SK-N-SH (cell line): Measurements from ENCODE around the gene FOXRED1. TPM values are rescaled to one million over a fixed set of nuclear protein-coding genes. Genes with fewer than 3 reads are reported as not detected.

Experiments
- CHD2 ChIP-seq: fragments of 150-350 bp; IDR thresholded peaks from 2 replicates; pipeline ENCODE4 v1.6.1; 2018; ENCODE audit warnings: low read length; ENCODE audit not compliant: partially characterized antibody
- ELF1 ChIP-seq: IDR thresholded peaks from 2 replicates; pipeline ENCODE4 v1.4.0; 2012
- FOSL2 ChIP-seq: IDR thresholded peaks from 2 replicates; pipeline ENCODE4 v1.4.0; 2012; ENCODE audit warnings: low read depth, mild to moderate bottlenecking, moderate library complexity, borderline replicate concordance
- FOXJ3 ChIP-seq: sonication (generic); formaldehyde crosslinking; IDR thresholded peaks from 2 replicates; pipeline ENCODE4 v1.5.1; 2020; ENCODE audit warnings: mild to moderate bottlenecking, missing genetic modification reagents
- FOXM1 ChIP-seq: IDR thresholded peaks from 2 replicates; pipeline ENCODE4 v1.4.0; 2012; ENCODE audit warnings: low read depth, mild to moderate bottlenecking
- GABPA ChIP-seq: IDR thresholded peaks from 2 replicates; pipeline ENCODE4 v1.4.0; 2012; ENCODE audit warnings: low read depth, mild to moderate bottlenecking
- MEF2A ChIP-seq: IDR thresholded peaks from 2 replicates; pipeline ENCODE4 v1.4.0; 2012; ENCODE audit warnings: low read depth, borderline replicate concordance
- MXI1 ChIP-seq: IDR thresholded peaks from 2 replicates; pipeline ENCODE4 v1.6.1; 2012; ENCODE audit warnings: mild to moderate bottlenecking, low read depth, low read length, improper control_type of control experiment
- NFIC ChIP-seq: IDR thresholded peaks from 2 replicates; pipeline ENCODE4 v1.4.0; 2012; ENCODE audit warnings: borderline replicate concordance
- PBX3 ChIP-seq: IDR thresholded peaks from 2 replicates; pipeline ENCODE4; 2012
- POLR2AphosphoS5 ChIP-seq: IDR thresholded peaks from 2 replicates; pipeline ENCODE4 v1.6.1; 2012; ENCODE audit warnings: low read depth, low read length
- REST ChIP-seq: IDR thresholded peaks from 2 replicates; pipeline ENCODE4 v1.6.1; 2012; ENCODE audit warnings: mild to moderate bottlenecking, low read depth, low read length, moderate library complexity
- RFX5 ChIP-seq: IDR thresholded peaks from 2 replicates; pipeline ENCODE4 v1.6.1; 2012; ENCODE audit warnings: mild to moderate bottlenecking, improper control_type of control experiment, low read length
- SIN3A ChIP-seq: IDR thresholded peaks from 2 replicates; pipeline ENCODE4 v1.6.1; 2012; ENCODE audit warnings: low read depth, mild to moderate bottlenecking, low read length, moderate library complexity, borderline replicate concordance
- SMC3 ChIP-seq: IDR thresholded peaks from 2 replicates; pipeline ENCODE4 v1.6.1; 2012; ENCODE audit warnings: low read depth, low read length, improper control_type of control experiment
- TAF1 ChIP-seq: IDR thresholded peaks from 2 replicates; pipeline ENCODE4 v1.6.1; 2012; ENCODE audit warnings: low read depth, mild to moderate bottlenecking, low read length, moderate library complexity, borderline replicate concordance
- TCF12 ChIP-seq: IDR thresholded peaks from 2 replicates; pipeline ENCODE4 v1.4.0; 2012
- TEAD4 ChIP-seq: IDR thresholded peaks from 2 replicates; pipeline ENCODE4 v1.4.0; 2012; ENCODE audit warnings: mild to moderate bottlenecking, borderline replicate concordance; ENCODE audit not compliant: insufficient read depth
- YY1 ChIP-seq: IDR thresholded peaks from 2 replicates; pipeline ENCODE4 v1.4.0; 2012; ENCODE audit warnings: low read depth, mild to moderate bottlenecking
- polyA plus RNA-seq, 3 experiments: library from polyadenylated mRNA; depleted of rRNA; stranded (reverse); fragments of >200 nt; gene quantifications; 2 replicates each; pipeline ENCODE4 v1.2.3, GENCODE V29; 2012
- TF ChIP-seq, protein P1 (sequence below): fragments of 150-350 bp; IDR thresholded peaks from 2 replicates; pipeline ENCODE4 v1.6.1; 2017; ENCODE audit warnings: antibody characterized with exemption, low read length, low read depth, borderline replicate concordance
- TF ChIP-seq, protein P2 (sequence below): IDR thresholded peaks from 2 replicates; pipeline ENCODE4 v1.4.0; 2012; ENCODE audit warnings: low read depth, borderline replicate concordance

FOXRED1 gene
- polyA plus RNA-seq, 1 of the 3 experiments (the other 2 are of a cell fraction), result 35.2 TPM

GRCh38 chr11:126310200-126310991 is 41.4 kb downstream of the FOXRED1 start (continued):
- TF ChIP-seq, protein P1, sequence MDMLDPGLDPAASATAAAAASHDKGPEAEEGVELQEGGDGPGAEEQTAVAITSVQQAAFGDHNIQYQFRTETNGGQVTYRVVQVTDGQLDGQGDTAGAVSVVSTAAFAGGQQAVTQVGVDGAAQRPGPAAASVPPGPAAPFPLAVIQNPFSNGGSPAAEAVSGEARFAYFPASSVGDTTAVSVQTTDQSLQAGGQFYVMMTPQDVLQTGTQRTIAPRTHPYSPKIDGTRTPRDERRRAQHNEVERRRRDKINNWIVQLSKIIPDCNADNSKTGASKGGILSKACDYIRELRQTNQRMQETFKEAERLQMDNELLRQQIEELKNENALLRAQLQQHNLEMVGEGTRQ, result no peak
- TF ChIP-seq TCF12 (no peak), TAF1 (no peak), RFX5 (no peak), MXI1 (no peak), REST (no peak), FOXJ3 (CRISPR knock-in tag) (no peak), NFIC (no peak), SIN3A (no peak), FOXM1 (no peak), PBX3 (no peak), FOSL2 (no peak), YY1 (no peak), TEAD4 (no peak), MEF2A (no peak), CHD2 (peak; percentile 49), GABPA (no peak), SMC3 (peak; percentile 93), ELF1 (no peak), POLR2AphosphoS5 (no peak)
- TF ChIP-seq, protein P2, sequence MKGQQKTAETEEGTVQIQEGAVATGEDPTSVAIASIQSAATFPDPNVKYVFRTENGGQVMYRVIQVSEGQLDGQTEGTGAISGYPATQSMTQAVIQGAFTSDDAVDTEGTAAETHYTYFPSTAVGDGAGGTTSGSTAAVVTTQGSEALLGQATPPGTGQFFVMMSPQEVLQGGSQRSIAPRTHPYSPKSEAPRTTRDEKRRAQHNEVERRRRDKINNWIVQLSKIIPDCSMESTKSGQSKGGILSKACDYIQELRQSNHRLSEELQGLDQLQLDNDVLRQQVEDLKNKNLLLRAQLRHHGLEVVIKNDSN, result no peak
- TF ChIP-seq, all 33 proteins: peak for 4
